ENCODE data around the gene SMIM12.

DNA sequence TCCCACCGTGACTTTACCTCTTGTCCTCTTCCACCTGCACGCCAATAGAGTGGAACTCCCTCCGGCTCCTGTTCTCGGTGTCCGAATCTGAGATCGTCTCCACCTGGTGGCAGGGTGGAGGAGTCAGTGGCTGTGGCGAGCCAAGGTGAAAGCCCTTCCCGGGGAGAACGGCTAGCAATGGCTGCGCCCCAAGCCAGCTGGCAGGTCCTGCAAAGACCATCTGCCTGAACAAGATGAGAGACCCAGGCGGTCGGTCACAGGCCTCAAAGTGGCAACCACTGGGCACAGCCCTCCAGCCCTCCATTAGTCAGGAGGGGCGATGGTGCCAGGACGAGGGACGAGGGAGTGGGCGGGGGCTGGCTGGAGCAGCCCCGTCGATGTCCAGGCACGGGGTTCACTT, 25.4 kb upstream of the SMIM12 start:
- TF ChIP-seq POLR2A (IDR thresholded peaks at IDR 0.05) (no peak), CTCF (IDR thresholded peaks at IDR 0.05) (no peak), POLR2AphosphoS5 (IDR thresholded peaks at IDR 0.05) (no peak)
